Transverse colon (tissue), 4 donors: ENCODE measurements around the gene SMAD1.

Experiments used
- POLR2A ChIP-seq: fragments of 450-650 bp; IDR thresholded peaks from one replicate; pipeline ENCODE4 v1.6.1; 2016; ENCODE audit warnings: antibody characterized with exemption, mild to moderate bottlenecking, moderate library complexity
- POLR2AphosphoS5 ChIP-seq, 3 donors: sonication (generic); formaldehyde crosslinking; IDR thresholded peaks; one replicate each; pipeline ENCODE4 v1.6.1; 2016; ENCODE audit warnings: antibody characterized with exemption in 3 of 3
- TF ChIP-seq, protein P1 (sequence below), 5 experiments: fragments of 200-600 bp in 3 of 5; fragments of 450-650 bp in 2 of 5; sonication (generic) in 3 of 5; IDR thresholded peaks; 1 replicate in 2 of 5; 2 replicates in 3 of 5; pipeline ENCODE4 v1.5.1; 2016 to 2017; ENCODE audit warnings: antibody characterized with exemption in 5 of 5, inconsistent platforms in 3 of 5, mild to moderate bottlenecking in 2 of 5, moderate library complexity in 1 of 5

DNA sequence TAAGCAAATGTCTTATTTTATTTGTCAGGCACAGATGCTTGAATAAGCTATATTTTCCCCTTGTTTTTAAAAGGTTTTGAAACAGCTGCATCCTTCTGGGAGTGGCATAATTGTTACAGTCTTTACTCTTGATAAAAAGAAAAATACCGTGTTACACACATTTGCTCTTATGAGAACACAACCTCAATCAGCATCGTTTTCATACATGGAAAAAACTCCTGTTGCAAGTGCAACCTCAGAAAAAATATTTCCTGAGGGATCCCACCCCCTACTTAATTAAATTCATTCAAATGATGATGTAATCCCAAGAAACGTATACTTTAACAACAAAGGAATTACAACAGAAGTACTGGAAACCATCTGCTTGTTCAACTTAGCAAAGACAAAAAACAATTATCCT lies 58.6 kb downstream of the SMAD1 start:
- TF ChIP-seq, protein P1, sequence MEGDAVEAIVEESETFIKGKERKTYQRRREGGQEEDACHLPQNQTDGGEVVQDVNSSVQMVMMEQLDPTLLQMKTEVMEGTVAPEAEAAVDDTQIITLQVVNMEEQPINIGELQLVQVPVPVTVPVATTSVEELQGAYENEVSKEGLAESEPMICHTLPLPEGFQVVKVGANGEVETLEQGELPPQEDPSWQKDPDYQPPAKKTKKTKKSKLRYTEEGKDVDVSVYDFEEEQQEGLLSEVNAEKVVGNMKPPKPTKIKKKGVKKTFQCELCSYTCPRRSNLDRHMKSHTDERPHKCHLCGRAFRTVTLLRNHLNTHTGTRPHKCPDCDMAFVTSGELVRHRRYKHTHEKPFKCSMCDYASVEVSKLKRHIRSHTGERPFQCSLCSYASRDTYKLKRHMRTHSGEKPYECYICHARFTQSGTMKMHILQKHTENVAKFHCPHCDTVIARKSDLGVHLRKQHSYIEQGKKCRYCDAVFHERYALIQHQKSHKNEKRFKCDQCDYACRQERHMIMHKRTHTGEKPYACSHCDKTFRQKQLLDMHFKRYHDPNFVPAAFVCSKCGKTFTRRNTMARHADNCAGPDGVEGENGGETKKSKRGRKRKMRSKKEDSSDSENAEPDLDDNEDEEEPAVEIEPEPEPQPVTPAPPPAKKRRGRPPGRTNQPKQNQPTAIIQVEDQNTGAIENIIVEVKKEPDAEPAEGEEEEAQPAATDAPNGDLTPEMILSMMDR (IDR thresholded peaks at IDR 0.05), result no peak
- TF ChIP-seq POLR2AphosphoS5 (IDR thresholded peaks at IDR 0.05), result no peak
- TF ChIP-seq POLR2A, result no peak
